Measurements from ENCODE around the gene PRKAG3.

The PRKAG3 gene

GRCh38 chr2:218814540-218815243 is 16.9 kb downstream of the PRKAG3 start:
- DNase-seq (ENCODE audit: low read depth in 1 of 2, low spot score in 1 of 2) = no peak

- no peak for DNase-seq (ENCODE audit: low read depth in 1 of 2, low spot score in 1 of 2)
Measured at GRCh38 chr2:218813771-218814460, 17.7 kb downstream of the PRKAG3 start.

- no peak for DNase-seq (ENCODE audit: low read depth in 1 of 2, low spot score in 1 of 2)
Measured at GRCh38 chr2:218812861-218813260, 18.7 kb downstream of the PRKAG3 start.

- no peak for DNase-seq (ENCODE audit: low read depth in 1 of 2, low spot score in 1 of 2)
Measured at GRCh38 chr2:218812096-218812815, 19.3 kb downstream of the PRKAG3 start.

- no peak for DNase-seq (ENCODE audit: low read depth in 1 of 2, low spot score in 1 of 2)
Measured at GRCh38 chr2:218811382-218811781, 20.2 kb downstream of the PRKAG3 start.

- DNase-seq (ENCODE audit: low read depth in 1 of 2, low spot score in 1 of 2) = no peak
Measured at GRCh38 chr2:218810256-218810655, 21.3 kb downstream of the PRKAG3 start.

- no peak for DNase-seq (ENCODE audit: low read depth in 1 of 2, low spot score in 1 of 2)
Measured at GRCh38 chr2:218809515-218809914, 22.1 kb downstream of the PRKAG3 start.

GRCh38 chr2:218807626-218808025 is 24.0 kb downstream of the PRKAG3 start:
- no peak for DNase-seq (ENCODE audit: low read depth in 1 of 2, low spot score in 1 of 2)

GRCh38 chr2:218806346-218806978 is 25.1 kb downstream of the PRKAG3 start:
- DNase-seq (ENCODE audit: low read depth in 1 of 2, low spot score in 1 of 2) = no peak

- DNase-seq (ENCODE audit: low read depth in 1 of 2, low spot score in 1 of 2) = no peak
Measured at GRCh38 chr2:218805627-218806026, 26.0 kb downstream of the PRKAG3 start.

GRCh38 chr2:218804817-218805216 is 26.8 kb downstream of the PRKAG3 start:
- DNase-seq (ENCODE audit: low read depth in 1 of 2, low spot score in 1 of 2) = no peak

GRCh38 chr2:218802386-218802994 is 29.1 kb downstream of the PRKAG3 start:
- no peak for DNase-seq (ENCODE audit: low read depth in 1 of 2, low spot score in 1 of 2)

GRCh38 chr2:218799990-218800389 is 31.6 kb downstream of the PRKAG3 start:
- DNase-seq (ENCODE audit: low read depth in 1 of 2, low spot score in 1 of 2) = no peak

GRCh38 chr2:218798767-218799504 is 32.7 kb downstream of the PRKAG3 start:
- no peak for DNase-seq (ENCODE audit: low read depth in 1 of 2, low spot score in 1 of 2)

- DNase-seq (ENCODE audit: low read depth in 1 of 2, low spot score in 1 of 2) = no peak
Measured at GRCh38 chr2:218796691-218797090, 34.9 kb downstream of the PRKAG3 start.

GRCh38 chr2:218792433-218792832 is 39.2 kb downstream of the PRKAG3 start:
- no peak for DNase-seq (ENCODE audit: low read depth in 1 of 2, low spot score in 1 of 2)

- DNase-seq (ENCODE audit: low read depth in 1 of 2, low spot score in 1 of 2) = no peak
Measured at GRCh38 chr2:218788529-218789255, 42.9 kb downstream of the PRKAG3 start.

- DNase-seq (ENCODE audit: low read depth in 1 of 2, low spot score in 1 of 2) = no peak
Measured at GRCh38 chr2:218786133-218786532, 45.5 kb downstream of the PRKAG3 start.

- DNase-seq (ENCODE audit: low read depth in 1 of 2, low spot score in 1 of 2) = no peak
Measured at GRCh38 chr2:218785103-218785502, 46.5 kb downstream of the PRKAG3 start.

- DNase-seq (ENCODE audit: low read depth in 1 of 2, low spot score in 1 of 2) = no peak
Measured at GRCh38 chr2:218783688-218784087, 47.9 kb downstream of the PRKAG3 start.
